Measurements from ENCODE around the gene CYP2S1.

CYP2S1 gene

GRCh38 chr19:41217741-41218140 is 24.7 kb downstream of the CYP2S1 start:
- Histone ChIP-seq H4K20me1 (ENCODE audit: insufficient read depth, low read length) (no peaks in the 10 kb centered on the region), H3K4me1 (ENCODE audit: low read length) (no peaks in the 10 kb centered on the region), H3K9ac (ENCODE audit: low read length) (no peak overlapping the region), H3K36me3 (replicated peaks; ENCODE audit: low read depth, low read length) (no peaks in the 10 kb centered on the region), H3K4me2 (ENCODE audit: low read length) (no peak overlapping the region), H3K4me3 (ENCODE audit: low read length) (no peak overlapping the region), H3K79me2 (ENCODE audit: low read length) (no peaks in the 10 kb centered on the region), H3K27me3 (ENCODE audit: low read depth, low read length) (peaks cover 17% of the 10 kb centered on the region), H2AFZ (ENCODE audit: low read depth, low read length) (no peak overlapping the region), H3K9me3 (ENCODE audit: insufficient read depth, low read length) (no peaks in the 10 kb centered on the region), H3K27ac (ENCODE audit: low read length) (no peak overlapping the region)
- no peak for TF ChIP-seq CTCF (IDR thresholded peaks at IDR 0.05; ENCODE audit: low read depth, low read length)
- no peak for TF ChIP-seq EZH2phosphoT487 (IDR thresholded peaks at IDR 0.05; ENCODE audit: low read depth)

- Histone ChIP-seq H3K9me3 (ENCODE audit: insufficient read depth, low read length) (no peaks in the 10 kb centered on the region), H3K9ac (ENCODE audit: low read length) (no peak overlapping the region), H4K20me1 (ENCODE audit: insufficient read depth, low read length) (no peaks in the 10 kb centered on the region), H3K4me2 (ENCODE audit: low read length) (no peak overlapping the region), H3K4me1 (ENCODE audit: low read length) (no peaks in the 10 kb centered on the region), H3K27me3 (ENCODE audit: low read depth, low read length) (peaks cover 17% of the 10 kb centered on the region), H3K36me3 (replicated peaks; ENCODE audit: low read depth, low read length) (no peaks in the 10 kb centered on the region), H3K4me3 (ENCODE audit: low read length) (no peak overlapping the region), H3K79me2 (ENCODE audit: low read length) (no peaks in the 10 kb centered on the region), H3K27ac (ENCODE audit: low read length) (no peak overlapping the region), H2AFZ (ENCODE audit: low read depth, low read length) (no peak overlapping the region)
- TF ChIP-seq CTCF (IDR thresholded peaks at IDR 0.05; ENCODE audit: low read depth, low read length) (no peak), EZH2phosphoT487 (IDR thresholded peaks at IDR 0.05; ENCODE audit: low read depth) (no peak)
These were observed 25.2 kb downstream of the CYP2S1 start for GRCh38 chr19:41218249-41218614.

- Histone ChIP-seq H3K4me2 (ENCODE audit: low read length) (no peak within 1 kb of the TSS), H3K27ac (ENCODE audit: low read length) (no peak within 1 kb of the TSS), H3K9ac (ENCODE audit: low read length) (no peak within 1 kb of the TSS), H3K36me3 (replicated peaks; ENCODE audit: low read depth, low read length) (no peaks in the 10 kb centered on the region), H3K27me3 (ENCODE audit: low read depth, low read length) (peaks cover 17% of the 10 kb centered on the region), H2AFZ (ENCODE audit: low read depth, low read length) (no peak within 1 kb of the TSS), H3K79me2 (ENCODE audit: low read length) (no peaks in the 10 kb centered on the region), H3K4me3 (ENCODE audit: low read length) (no peak within 1 kb of the TSS), H3K9me3 (ENCODE audit: insufficient read depth, low read length) (no peaks in the 10 kb centered on the region), H4K20me1 (ENCODE audit: insufficient read depth, low read length) (no peaks in the 10 kb centered on the region), H3K4me1 (ENCODE audit: low read length) (no peaks in the 10 kb centered on the region)
- TF ChIP-seq EZH2phosphoT487 (IDR thresholded peaks at IDR 0.05; ENCODE audit: low read depth) (no peak), CTCF (IDR thresholded peaks at IDR 0.05; ENCODE audit: low read depth, low read length) (no peak)
These were observed 25.8 kb downstream of the CYP2S1 start, which contains the start of gene AXL for GRCh38 chr19:41218615-41219507. AXL (plus strand) TSS chr19:41219223; CDS start chr19:41219393, 170 bp downstream.

- H3K27me3 ChIP-seq (ENCODE audit: low read depth, low read length) = peaks cover 17% of the 10 kb centered on the region
- no peaks in the 10 kb centered on the region for H3K4me1 ChIP-seq (ENCODE audit: low read length)
- no peak overlapping the region for H3K4me2 ChIP-seq (ENCODE audit: low read length)
- H3K36me3 ChIP-seq (replicated peaks; ENCODE audit: low read depth, low read length) = no peaks in the 10 kb centered on the region
- no peak overlapping the region for H2AFZ ChIP-seq (ENCODE audit: low read depth, low read length)
- TF ChIP-seq CTCF (IDR thresholded peaks at IDR 0.05; ENCODE audit: low read depth, low read length) (no peak), EZH2phosphoT487 (IDR thresholded peaks at IDR 0.05; ENCODE audit: low read depth) (no peak)
- H3K79me2 ChIP-seq (ENCODE audit: low read length) = no peaks in the 10 kb centered on the region
- H3K4me3 ChIP-seq (ENCODE audit: low read length) = no peak overlapping the region
- H3K27ac ChIP-seq (ENCODE audit: low read length) = no peak overlapping the region
- no peaks in the 10 kb centered on the region for H4K20me1 ChIP-seq (ENCODE audit: insufficient read depth, low read length)
- no peak overlapping the region for H3K9ac ChIP-seq (ENCODE audit: low read length)
- H3K9me3 ChIP-seq (ENCODE audit: insufficient read depth, low read length) = no peaks in the 10 kb centered on the region
These were observed 27.0 kb downstream of the CYP2S1 start for GRCh38 chr19:41219924-41220567.

Data from OCI-LY3 (cell line).